Stimulated activated CD8-positive, alpha-beta memory T cell treated with anti-CD3 and anti-CD28 coated beads, Interleukin-4, amount 100 ng/mL, for 1 hour (primary cell): ENCODE measurements around the gene TMC1.
"Not testable (repeated sequence)": the region's sequence is repeated elsewhere in the genome, so short reads cannot be mapped to it uniquely, and the experiment has no call there.

Experiments used
- DNase-seq, 2 donors: peaks; one replicate each; pipeline ENCODE4 v3.0.0-alpha.2; 2020; ENCODE audit warnings: low read depth in 2 of 2, low spot score in 1 of 2

The TMC1 gene

GRCh38 chr9:72524820-72525540, 3.6 kb downstream of the TMC1 start:
- DNase-seq = no peak

- peak; percentile 42 to 55 for DNase-seq
These were observed 5.7 kb downstream of the TMC1 start for GRCh38 chr9:72526901-72527800.

DNA sequence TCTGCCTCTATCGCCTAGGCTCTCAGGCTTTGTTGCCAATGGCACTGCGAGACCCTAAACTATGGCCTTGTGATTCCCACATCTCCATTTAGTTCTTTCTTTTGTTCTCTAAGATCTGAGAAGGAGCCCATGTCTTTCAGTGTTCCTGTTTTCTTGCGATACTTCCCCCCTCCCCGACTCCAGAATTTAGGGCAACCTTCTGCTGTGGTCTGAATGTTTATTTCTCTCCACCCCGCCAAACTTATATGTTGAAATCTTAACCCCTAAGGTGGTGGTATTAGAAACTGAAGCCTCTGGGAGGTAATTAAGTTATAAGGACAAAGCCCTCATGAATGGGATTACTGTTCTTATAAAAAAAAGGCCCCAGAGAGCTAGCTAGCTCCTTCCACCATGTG, 6.4 kb downstream of the TMC1 start:
- DNase-seq = no peak

DNA sequence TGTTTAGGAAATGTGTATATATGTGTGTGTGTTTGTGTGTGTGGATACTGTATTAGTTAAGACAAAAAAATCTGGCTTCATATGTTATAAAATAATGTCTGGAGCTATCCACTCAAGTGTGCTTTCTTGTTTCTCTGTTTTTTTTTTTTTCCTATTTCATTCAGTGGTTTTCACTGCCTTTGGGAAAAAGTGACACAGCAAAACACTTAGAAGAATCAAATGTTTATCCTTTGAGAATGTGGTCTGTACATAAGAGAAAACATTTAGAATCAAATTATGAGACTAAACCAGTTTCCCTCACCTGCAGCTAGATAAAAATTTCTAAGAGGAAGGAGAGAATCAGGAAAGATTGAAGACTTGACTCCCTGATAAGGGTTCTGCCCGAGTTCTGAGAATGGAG, 8.1 kb downstream of the TMC1 start:
- DNase-seq = no peak

DNA sequence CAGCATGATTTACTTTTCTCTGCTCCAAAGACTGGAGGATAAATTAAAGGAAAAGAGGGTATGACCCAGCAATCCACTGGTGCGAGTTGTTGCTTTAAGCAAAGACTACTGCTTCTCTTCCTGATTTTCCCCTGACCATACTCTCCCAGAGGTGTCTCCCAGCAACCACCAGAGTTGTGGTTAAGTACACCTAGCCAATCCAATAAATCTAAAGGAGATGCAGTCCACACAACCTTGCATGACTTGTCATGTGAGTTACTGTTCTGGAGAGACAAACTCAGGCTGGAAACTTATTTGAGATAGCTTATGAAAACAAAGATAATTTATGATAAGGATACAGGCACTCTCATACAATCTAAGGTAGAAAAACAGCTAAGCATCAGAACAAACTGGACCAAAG, 11.9 kb downstream of the TMC1 start:
- no peak for DNase-seq

DNA sequence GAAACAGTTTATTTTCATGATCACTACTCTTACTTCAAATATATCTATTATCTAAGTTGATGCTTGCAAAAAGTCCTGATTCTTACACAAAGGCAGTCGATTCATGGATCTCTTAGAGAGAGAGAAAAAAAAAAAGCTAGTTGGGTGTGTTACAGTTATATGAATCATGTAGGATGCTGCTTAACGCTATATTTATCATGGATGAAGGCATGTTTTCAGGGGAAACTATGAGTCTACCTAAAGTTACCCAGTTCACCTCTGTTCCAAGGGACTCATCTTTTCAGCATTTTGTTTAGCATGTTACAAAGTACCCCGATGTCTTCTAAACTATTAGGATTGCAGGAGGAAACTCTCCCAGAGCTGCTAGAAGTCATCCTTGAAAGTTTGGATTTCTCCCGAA, 13.5 kb downstream of the TMC1 start:
- DNase-seq = no peak

DNA sequence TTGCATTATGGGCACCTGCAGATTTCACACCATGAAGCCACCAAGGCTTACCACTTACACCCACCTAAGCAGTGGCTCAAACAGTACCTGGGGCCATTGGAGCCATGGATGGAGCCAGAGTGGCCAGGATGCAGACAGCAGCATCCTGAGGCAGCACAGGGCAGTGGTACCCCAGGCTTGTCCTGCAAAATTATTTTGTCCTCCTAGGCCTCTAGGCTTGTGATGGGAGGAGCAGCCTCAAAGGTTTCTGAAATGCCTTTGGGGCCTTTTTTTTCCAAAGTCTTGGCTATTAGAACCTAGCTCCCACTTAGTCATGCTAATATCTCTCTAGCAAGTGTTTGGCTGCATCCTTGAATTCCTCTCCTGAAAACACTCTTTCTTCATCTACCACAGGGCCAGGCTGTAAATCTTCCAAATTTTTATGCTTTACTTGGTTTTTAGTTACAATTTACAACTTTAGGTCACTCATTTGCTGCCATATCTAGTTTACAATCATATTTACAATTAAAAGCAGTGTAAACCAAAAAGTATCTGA, 15.7 kb downstream of the TMC1 start:
- no peak for DNase-seq

DNA sequence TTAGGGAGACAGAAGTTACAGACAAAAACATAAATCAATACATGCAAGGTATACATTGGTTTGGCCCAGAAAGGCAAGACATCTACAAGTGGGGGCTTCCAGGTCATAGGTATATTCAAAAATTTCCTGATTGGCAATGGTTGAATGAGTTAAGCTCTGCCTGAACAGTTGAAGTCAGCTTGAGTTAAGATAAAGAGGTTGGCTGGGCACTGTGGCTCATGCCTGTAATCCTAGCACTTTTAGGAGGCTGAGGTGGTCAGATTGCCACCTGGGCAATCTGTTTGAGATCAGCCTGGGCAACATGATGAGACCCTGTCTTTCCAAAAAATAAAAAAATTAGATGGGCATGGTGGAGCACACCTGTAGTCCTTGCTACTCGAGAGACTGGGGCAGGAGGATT, 16.3 kb downstream of the TMC1 start:
- DNase-seq = no peak

GRCh38 chr9:72538921-72539702, 17.7 kb downstream of the TMC1 start:
- DNase-seq = no peak

- no peak for DNase-seq
These were observed 18.5 kb downstream of the TMC1 start for GRCh38 chr9:72539824-72540347.

- no peak for DNase-seq
These were observed 19.0 kb downstream of the TMC1 start for GRCh38 chr9:72540348-72540873.

DNA sequence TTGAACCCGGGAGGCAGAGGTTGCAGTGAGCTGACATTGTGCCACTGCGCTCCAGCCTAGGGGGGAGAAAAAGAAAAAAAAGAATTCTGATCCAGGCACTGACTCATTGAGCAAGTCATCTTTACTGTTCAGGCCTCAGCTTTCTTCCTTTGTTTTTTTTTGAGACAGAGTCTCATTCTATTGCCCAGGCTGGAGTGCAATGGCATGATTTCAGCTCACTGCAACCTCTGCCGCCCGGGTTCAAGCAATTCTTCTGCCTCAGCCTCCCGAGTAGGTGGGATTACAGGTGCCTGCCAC, 21.1 kb downstream of the TMC1 start:
- DNase-seq = not testable (repeated sequence)

- DNase-seq = no peak
These were observed 21.5 kb downstream of the TMC1 start for GRCh38 chr9:72542917-72543316.

- no peak for DNase-seq
These were observed 29.9 kb downstream of the TMC1 start for GRCh38 chr9:72551306-72551705.

- no peak for DNase-seq
These were observed 30.9 kb downstream of the TMC1 start for GRCh38 chr9:72552356-72552755.

- no peak for DNase-seq
These were observed 32.8 kb downstream of the TMC1 start for GRCh38 chr9:72554221-72554641.

DNA sequence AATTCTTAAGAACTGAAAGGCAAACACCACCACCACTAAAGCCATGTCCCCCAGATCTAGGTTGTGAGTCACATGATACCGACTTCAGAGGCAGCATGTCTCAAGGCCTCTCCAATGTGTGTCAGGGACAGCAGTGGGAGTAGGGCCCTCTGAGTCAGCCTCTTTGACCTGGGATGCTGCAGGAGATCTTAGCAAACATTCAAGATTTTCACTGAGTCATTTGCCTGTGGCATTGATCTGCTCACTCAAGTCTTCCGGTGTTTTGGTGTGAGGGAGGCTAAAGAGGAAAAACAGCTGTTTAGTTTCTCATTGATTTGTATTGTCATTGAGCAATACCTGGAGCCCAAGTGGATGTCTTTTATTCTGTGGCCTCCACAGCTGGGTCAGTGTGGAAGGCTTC, 36.1 kb downstream of the TMC1 start:
- no peak for DNase-seq

GRCh38 chr9:72560086-72560485, 38.7 kb downstream of the TMC1 start:
- no peak for DNase-seq

DNA sequence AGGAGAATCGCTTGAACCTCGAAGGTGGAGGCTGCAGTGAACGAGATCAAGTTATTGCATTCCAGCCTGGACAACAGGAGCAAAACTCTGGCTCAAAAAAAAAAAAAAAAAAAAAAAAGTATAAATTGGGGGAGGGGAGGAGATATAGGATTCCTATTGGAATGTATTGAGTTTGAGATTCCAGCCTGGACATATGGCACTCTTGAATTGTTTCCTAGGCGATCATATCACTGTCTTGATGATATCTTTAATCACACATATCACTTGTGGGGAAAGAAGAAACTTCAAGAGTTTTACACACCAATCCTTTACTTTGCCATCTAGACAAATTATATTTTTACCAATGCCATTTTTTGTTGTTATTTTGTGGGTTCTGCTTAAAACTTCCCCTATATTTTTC, 42.4 kb downstream of the TMC1 start:
- no peak for DNase-seq

- no peak for DNase-seq
These were observed 43.3 kb downstream of the TMC1 start for GRCh38 chr9:72564479-72565281.
